Stimulated activated CD8-positive, alpha-beta memory T cell treated with anti-CD3 and anti-CD28 coated beads, Interleukin-7, amount 100 ng/mL, for 48 hours (primary cell): ENCODE results near the gene EFHD2.
"Not testable (repeated sequence)": the region's sequence is repeated elsewhere in the genome, so short reads cannot be mapped to it uniquely, and the experiment has no call there.

ENCODE experiments used
- DNase-seq, 2 donors: peaks; one replicate each; pipeline ENCODE4 v3.0.0-alpha.2; 2020; ENCODE audit warnings: low read depth in 1 of 2; ENCODE audit errors: extremely low read depth in 1 of 2

EFHD2 gene

GRCh38 chr1:15451014-15451722, 41.5 kb downstream of the EFHD2 start:
- DNase-seq = no peak

- DNase-seq = no peak
Measured at GRCh38 chr1:15452216-15452615, 42.5 kb downstream of the EFHD2 start.

- DNase-seq = no peak
Measured at GRCh38 chr1:15452866-15453571, 43.3 kb downstream of the EFHD2 start.

- no peak for DNase-seq
Measured at GRCh38 chr1:15453734-15454133, 44.0 kb downstream of the EFHD2 start.

- DNase-seq = no peak
Measured at GRCh38 chr1:15454256-15454655, 44.6 kb downstream of the EFHD2 start.

- DNase-seq = no peak
Measured at GRCh38 chr1:15455522-15455921, 45.8 kb downstream of the EFHD2 start.

- no peak for DNase-seq
Measured at GRCh38 chr1:15456313-15456954, 46.7 kb downstream of the EFHD2 start, which contains the start of gene CELA2A. TSS of gene CELA2A (plus strand) at chr1:15456732. CDS start at chr1:15456754, 22 bp downstream.

- no peak for DNase-seq
Measured at GRCh38 chr1:15457585-15457984, 47.9 kb downstream of the EFHD2 start.

- DNase-seq = not testable (repeated sequence)
Measured at GRCh38 chr1:15458388-15458787, 48.7 kb downstream of the EFHD2 start.

GRCh38 chr1:15459771-15460707, 50.4 kb downstream of the EFHD2 start:
- DNase-seq = no peak

GRCh38 chr1:15460708-15461095, 51.0 kb downstream of the EFHD2 start:
- no peak for DNase-seq

- DNase-seq = not testable (repeated sequence)
Measured at GRCh38 chr1:15463064-15463800, 53.5 kb downstream of the EFHD2 start.

- not testable (repeated sequence) for DNase-seq
Measured at GRCh38 chr1:15463926-15464322, 54.2 kb downstream of the EFHD2 start.

GRCh38 chr1:15465674-15466073, 56.0 kb downstream of the EFHD2 start:
- DNase-seq = no peak

GRCh38 chr1:15466955-15467625, 57.4 kb downstream of the EFHD2 start:
- not testable (repeated sequence) for DNase-seq

GRCh38 chr1:15468145-15468544, 58.5 kb downstream of the EFHD2 start:
- DNase-seq = no peak

- no peak for DNase-seq
Measured at GRCh38 chr1:15469361-15469760, 59.7 kb downstream of the EFHD2 start.

GRCh38 chr1:15469821-15470448, 60.2 kb downstream of the EFHD2 start:
- DNase-seq = not testable (repeated sequence)

GRCh38 chr1:15471067-15471466, 61.4 kb downstream of the EFHD2 start:
- DNase-seq = not testable (repeated sequence)
